Measurements from ENCODE around the gene RAB2B.
"Not testable (repeated sequence)": the region's sequence is repeated elsewhere in the genome, so short reads cannot be mapped to it uniquely, and the experiment has no call there.

The RAB2B gene

GRCh38 chr14:21454843-21455544 lies 21.8 kb downstream of the RAB2B start:
- TF ChIP-seq CTCF (IDR thresholded peaks at IDR 0.05; ENCODE audit: low read depth, low read length, missing control alignments), result no peak
- no peak for DNase-seq (ENCODE audit: low read depth)

GRCh38 chr14:21449899-21450216 lies 26.9 kb downstream of the RAB2B start:
- no peak overlapping the region for H3K4me3 ChIP-seq (ENCODE audit: low read depth, low read length)
- no peak for TF ChIP-seq CTCF (IDR thresholded peaks at IDR 0.05; ENCODE audit: low read depth, low read length, missing control alignments)
- DNase-seq (ENCODE audit: low read depth), result no peak

More at GRCh38 chr14:21454843-21455544, 21.8 kb downstream of the RAB2B start:
- H3K4me3 ChIP-seq (ENCODE audit: low read depth, low read length), result peak overlapping the region; percentile 98

GRCh38 chr14:21442657-21443056 lies 34.1 kb downstream of the RAB2B start:
- DNase-seq (ENCODE audit: low read depth); H3K4me3 ChIP-seq (ENCODE audit: low read depth, low read length): not testable (repeated sequence)

GRCh38 chr14:21440859-21441258 lies 35.9 kb downstream of the RAB2B start:
- H3K4me3 ChIP-seq (ENCODE audit: low read depth, low read length), result no peak overlapping the region
- no peak for DNase-seq (ENCODE audit: low read depth)
- TF ChIP-seq CTCF (IDR thresholded peaks at IDR 0.05; ENCODE audit: low read depth, low read length, missing control alignments), result no peak

- peak overlapping the region; percentile 65 for H3K4me3 ChIP-seq (ENCODE audit: low read depth, low read length)
- TF ChIP-seq CTCF (IDR thresholded peaks at IDR 0.05; ENCODE audit: low read depth, low read length, missing control alignments), result no peak
- DNase-seq (ENCODE audit: low read depth), result peak; percentile 98
These were observed 39.5 kb downstream of the RAB2B start for GRCh38 chr14:21437063-21437901.

- TF ChIP-seq CTCF (IDR thresholded peaks at IDR 0.05; ENCODE audit: low read depth, low read length, missing control alignments), result no peak
- no peak for DNase-seq (ENCODE audit: low read depth)
These were observed 40.1 kb downstream of the RAB2B start for GRCh38 chr14:21436567-21437062.

GRCh38 chr14:21431126-21431525 lies 45.6 kb downstream of the RAB2B start:
- no peak overlapping the region for H3K4me3 ChIP-seq (ENCODE audit: low read depth, low read length)
- TF ChIP-seq CTCF (IDR thresholded peaks at IDR 0.05; ENCODE audit: low read depth, low read length, missing control alignments), result no peak
- no peak for DNase-seq (ENCODE audit: low read depth)

More at GRCh38 chr14:21436567-21437062, 40.1 kb downstream of the RAB2B start:
- H3K4me3 ChIP-seq (ENCODE audit: low read depth, low read length), result peak overlapping the region; percentile 65
